HT-29 (cell line): ENCODE measurements around the gene ANKRD13B. TPM values are rescaled to one million over a fixed set of nuclear protein-coding genes. Genes with fewer than 3 reads are reported as not detected.

ENCODE experiments used
- DNase-seq: peaks from one replicate; pipeline ENCODE4 v3.0.0-alpha.2; 2015; ENCODE audit warnings: low spot score
- total RNA-seq: library from RNA; depleted of rRNA; stranded (reverse); fragments of >200 nt; shearing (Covaris generic); gene quantifications from 2 replicates; pipeline ENCODE4 v1.2.3, GENCODE V29; 2014

The ANKRD13B gene
- total RNA-seq, 1 experiment from 2014 or later = 26.6 TPM

GRCh38 chr17:29568331-29569244, 24.3 kb upstream of the ANKRD13B start, which contains the start of gene TP53I13:
TP53I13 (plus strand) TSS chr17:29568701; CDS start chr17:29568759, 58 bp downstream.
- peak; percentile 67 for DNase-seq

- no peak for DNase-seq
Observed at GRCh38 chr17:29569245-29569950, 23.5 kb upstream of the ANKRD13B start.

- DNase-seq = no peak
Observed at GRCh38 chr17:29570521-29570920, 22.4 kb upstream of the ANKRD13B start.

- DNase-seq = no peak
Observed at GRCh38 chr17:29571486-29571882, 21.4 kb upstream of the ANKRD13B start.

- DNase-seq = no peak
Observed at GRCh38 chr17:29571883-29572681, 20.9 kb upstream of the ANKRD13B start.

- no peak for DNase-seq
Observed at GRCh38 chr17:29572691-29573557, 20.0 kb upstream of the ANKRD13B start.

- no peak for DNase-seq
Observed at GRCh38 chr17:29573558-29573869, 19.4 kb upstream of the ANKRD13B start.

- no peak for DNase-seq
Observed at GRCh38 chr17:29573871-29574731, 18.8 kb upstream of the ANKRD13B start.

- peak; percentile 78 for DNase-seq
Observed at GRCh38 chr17:29574732-29575510, 18.0 kb upstream of the ANKRD13B start.

- no peak for DNase-seq
Observed at GRCh38 chr17:29575511-29576213, 17.3 kb upstream of the ANKRD13B start.

GRCh38 chr17:29576214-29577000, 16.5 kb upstream of the ANKRD13B start:
- DNase-seq = no peak

- no peak for DNase-seq
Observed at GRCh38 chr17:29577001-29577370, 15.9 kb upstream of the ANKRD13B start.

- DNase-seq = no peak
Observed at GRCh38 chr17:29577385-29578211, 15.3 kb upstream of the ANKRD13B start.

GRCh38 chr17:29578626-29579485, 14.1 kb upstream of the ANKRD13B start:
- DNase-seq = no peak

GRCh38 chr17:29579866-29580771, 12.8 kb upstream of the ANKRD13B start:
- peak; percentile 91 for DNase-seq
